HEK293 (cell line): ENCODE results near the gene PCDHB10.
A peak's percentile ranks its signal among the peaks of the same experiment; 100 is the strongest.
"Not testable (repeated sequence)": the region's sequence is repeated elsewhere in the genome, so short reads cannot be mapped to it uniquely, and the experiment has no call there.

Source experiments
- CTCF ChIA-PET: fragments of 350-600 bp; formaldehyde crosslinking; extraction: SDS; loops from one replicate; lab custom pipeline; 2021; ENCODE audit warnings: antibody characterized with exemption; lab: Yijun Ruan, JAX
- POLR2A ChIA-PET: fragments of 300-600 bp; formaldehyde crosslinking; extraction: SDS; loops from one replicate; lab custom pipeline; 2020; ENCODE audit warnings: antibody characterized with exemption, inconsistent platforms; lab: Yijun Ruan, JAX
- H3K27ac ChIP-seq: fragments of 200-500 bp; sonication (Bioruptor generic); 2 replicates; pipeline ENCODE4 v1.5.1; 2014; ENCODE audit warnings: low read depth, low read length, control low read depth, inconsistent platforms; ENCODE audit errors: extremely low read depth
- H3K36me3 ChIP-seq, 2 experiments: fragments of 200-500 bp in 1 of 2; sonication (Bioruptor generic) in 1 of 2; 1 replicate in 1 of 2; 2 replicates in 1 of 2; pipeline ENCODE4 v1.5.1; 2014 to 2017; ENCODE audit warnings: inconsistent platforms in 2 of 2, low read length in 2 of 2; ENCODE audit not compliant: control insufficient read depth in 2 of 2, insufficient read depth in 1 of 2
- H3K4me1 ChIP-seq: fragments of 200-500 bp; sonication (Bioruptor generic); 2 replicates; pipeline ENCODE4 v1.5.1; 2014; ENCODE audit warnings: mild to moderate bottlenecking, low read length, inconsistent platforms; ENCODE audit not compliant: control insufficient read depth, insufficient read depth
- H3K4me3 ChIP-seq: 2 replicates; pipeline ENCODE4 v1.5.1; 2011; ENCODE audit warnings: low read depth, mild to moderate bottlenecking, control low read depth, low read length, moderate library complexity
- H3K9me3 ChIP-seq: fragments of 200-500 bp; sonication (Bioruptor generic); 2 replicates; pipeline ENCODE4 v1.5.1; 2014; ENCODE audit warnings: low read depth, low read length, inconsistent platforms; ENCODE audit not compliant: control insufficient read depth, insufficient read depth
- GLIS1 ChIP-seq: fragments of 450-650 bp; formaldehyde crosslinking; IDR thresholded peaks from 2 replicates; pipeline ENCODE4 v1.5.1; 2016; ENCODE audit warnings: missing biosample characterization, missing genetic modification characterization
- ZBTB17 ChIP-seq: fragments of 450-650 bp; formaldehyde crosslinking; IDR thresholded peaks from 2 replicates; pipeline ENCODE4 v1.5.1; 2016; ENCODE audit warnings: missing biosample characterization, missing genetic modification characterization
- ZNF335 ChIP-seq: fragments of 450-650 bp; formaldehyde crosslinking; conservative IDR thresholded peaks from 2 replicates; pipeline ENCODE4 v1.5.1; 2016; ENCODE audit warnings: missing biosample characterization, missing genetic modification characterization
- ZNF654 ChIP-seq: fragments of 450-650 bp; formaldehyde crosslinking; IDR thresholded peaks from 2 replicates; pipeline ENCODE4 v1.5.1; 2016; ENCODE audit warnings: low read depth, missing biosample characterization, missing genetic modification characterization
- ZNF660 ChIP-seq: fragments of 450-650 bp; IDR thresholded peaks from 2 replicates; pipeline ENCODE4 v1.5.1; 2018; ENCODE audit warnings: missing biosample characterization, mild to moderate bottlenecking, missing genetic modification characterization
- TF ChIP-seq, protein P1 (sequence below): fragments of 450-650 bp; formaldehyde crosslinking; IDR thresholded peaks from 2 replicates; pipeline ENCODE4 v1.5.1; 2017; ENCODE audit warnings: missing biosample characterization, missing genetic modification characterization
- TF ChIP-seq, protein P2 (sequence below): fragments of 450-650 bp; IDR thresholded peaks from 2 replicates; pipeline ENCODE4 v1.5.1; 2018; ENCODE audit warnings: missing biosample characterization, mild to moderate bottlenecking, missing genetic modification characterization
- TF ChIP-seq, protein P3 (sequence below): fragments of 450-650 bp; formaldehyde crosslinking; IDR thresholded peaks from 2 replicates; pipeline ENCODE4 v1.5.1; 2016; ENCODE audit warnings: missing biosample characterization, missing genetic modification characterization

Gene PCDHB10

DNA sequence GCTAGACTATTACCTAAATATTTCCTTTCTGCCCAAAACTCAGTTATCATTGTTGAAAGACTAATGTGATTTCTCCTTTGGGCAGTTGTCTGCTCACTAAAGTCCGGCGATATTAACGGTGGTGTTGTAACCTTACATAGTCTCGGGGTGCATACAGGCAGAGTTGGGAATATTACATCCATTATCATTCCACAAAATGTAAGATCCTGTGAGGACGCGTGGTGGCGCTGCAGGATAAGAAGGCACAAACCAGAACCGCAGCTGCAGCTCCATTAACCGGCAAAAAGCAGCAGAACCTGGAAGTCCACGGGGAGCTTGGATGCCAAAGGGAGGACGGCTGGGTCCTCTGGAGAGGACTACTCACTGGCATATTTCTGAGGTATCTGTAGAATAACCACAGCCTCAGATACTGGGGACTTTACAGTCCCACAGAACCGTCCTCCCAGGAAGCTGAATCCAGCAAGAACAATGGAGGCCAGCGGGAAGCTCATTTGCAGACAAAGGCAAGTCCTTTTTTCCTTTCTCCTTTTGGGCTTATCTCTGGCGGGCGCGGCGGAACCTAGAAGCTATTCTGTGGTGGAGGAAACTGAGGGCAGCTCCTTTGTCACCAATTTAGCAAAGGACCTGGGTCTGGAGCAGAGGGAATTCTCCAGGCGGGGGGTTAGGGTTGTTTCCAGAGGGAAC, 21.6 kb downstream of the PCDHB10 start, which contains the start of gene PCDHB13:
TSS of gene PCDHB13 (plus strand) at position 264 of the 684 bp plus-strand sequence. CDS start at position 469, 205 bp downstream.
- H3K4me1 ChIP-seq, POLR2A ChIA-PET, H3K9me3 ChIP-seq, H3K36me3 ChIP-seq: not testable (repeated sequence)
- peak; percentile 64 for TF ChIP-seq ZNF654 (tag by site-specific recombination)
- TF ChIP-seq ZNF660 (tag by site-specific recombination): 0 out of 2 replicates have a peak, but pooled peaks have one; percentile 22
- TF ChIP-seq, all 188 proteins: peak for 2; not testable (repeated sequence) for 186
- not testable (repeated sequence) for H3K27ac ChIP-seq, H3K4me3 ChIP-seq
- CTCF ChIA-PET: interaction anchor here (0.7 to 1.7 kb wide), 8 partner anchors 18 to 357 kb away, joined by 3 to 6 read pairs (median 3); partner anchors contain the start of gene PCDHB16

GRCh38 chr5:141214583-141214982, 22.4 kb downstream of the PCDHB10 start:
- POLR2A ChIA-PET, H3K4me3 ChIP-seq, H3K9me3 ChIP-seq, H3K36me3 ChIP-seq, H3K4me1 ChIP-seq, H3K27ac ChIP-seq: not testable (repeated sequence)
- CTCF ChIA-PET: interaction anchor here (0.8 to 1.1 kb wide), 2 partner anchors 9 to 32 kb away, joined by 3 read pairs; partner anchors contain the start of genes PCDHB14 and PCDHB16

- H3K27ac ChIP-seq, H3K4me1 ChIP-seq, H3K36me3 ChIP-seq, POLR2A ChIA-PET, H3K4me3 ChIP-seq, H3K9me3 ChIP-seq: not testable (repeated sequence)
- CTCF ChIA-PET: interaction anchor here (0.5 to 0.8 kb wide), 2 partner anchors 8 to 79 kb away, joined by 3 to 4 read pairs; partner anchors contain the start of gene PCDHB14
Observed at GRCh38 chr5:141215504-141215903, 23.4 kb downstream of the PCDHB10 start.

GRCh38 chr5:141216035-141216434, 23.9 kb downstream of the PCDHB10 start:
- H3K36me3 ChIP-seq, H3K4me1 ChIP-seq, H3K9me3 ChIP-seq, POLR2A ChIA-PET, CTCF ChIA-PET, H3K27ac ChIP-seq, H3K4me3 ChIP-seq: not testable (repeated sequence)

- Histone ChIP-seq H3K36me3 (no peaks in the 10 kb centered on the region), H3K4me3 (peak within 1 kb of the TSS; percentile 4), H3K4me1 (no peaks in the 10 kb centered on the region; the same call in 1 of the 2 replicates), H3K9me3 (no peaks in the 10 kb centered on the region), H3K27ac (no peak within 1 kb of the TSS)
- ChIA-PET CTCF (interaction anchor here (0.5 to 3.0 kb wide), 24 partner anchors 8 to 344 kb away, joined by 3 to 20 read pairs (median 4); partner anchors contain the start of genes PCDHB10, PCDHB11, PCDHB16 and PCDHGA11), POLR2A (no interaction called here)
- peak; percentile 79 for TF ChIP-seq ZBTB17 (tag by site-specific recombination)
- TF ChIP-seq ZNF335 (tag by site-specific recombination): peak; percentile 52
- TF ChIP-seq, protein P1, sequence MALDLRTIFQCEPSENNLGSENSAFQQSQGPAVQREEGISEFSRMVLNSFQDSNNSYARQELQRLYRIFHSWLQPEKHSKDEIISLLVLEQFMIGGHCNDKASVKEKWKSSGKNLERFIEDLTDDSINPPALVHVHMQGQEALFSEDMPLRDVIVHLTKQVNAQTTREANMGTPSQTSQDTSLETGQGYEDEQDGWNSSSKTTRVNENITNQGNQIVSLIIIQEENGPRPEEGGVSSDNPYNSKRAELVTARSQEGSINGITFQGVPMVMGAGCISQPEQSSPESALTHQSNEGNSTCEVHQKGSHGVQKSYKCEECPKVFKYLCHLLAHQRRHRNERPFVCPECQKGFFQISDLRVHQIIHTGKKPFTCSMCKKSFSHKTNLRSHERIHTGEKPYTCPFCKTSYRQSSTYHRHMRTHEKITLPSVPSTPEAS (tag by site-specific recombination): no peak
- TF ChIP-seq GLIS1 (tag by site-specific recombination): peak; percentile 43
- TF ChIP-seq ZNF654 (tag by site-specific recombination): peak; percentile 80
- TF ChIP-seq, protein P2, sequence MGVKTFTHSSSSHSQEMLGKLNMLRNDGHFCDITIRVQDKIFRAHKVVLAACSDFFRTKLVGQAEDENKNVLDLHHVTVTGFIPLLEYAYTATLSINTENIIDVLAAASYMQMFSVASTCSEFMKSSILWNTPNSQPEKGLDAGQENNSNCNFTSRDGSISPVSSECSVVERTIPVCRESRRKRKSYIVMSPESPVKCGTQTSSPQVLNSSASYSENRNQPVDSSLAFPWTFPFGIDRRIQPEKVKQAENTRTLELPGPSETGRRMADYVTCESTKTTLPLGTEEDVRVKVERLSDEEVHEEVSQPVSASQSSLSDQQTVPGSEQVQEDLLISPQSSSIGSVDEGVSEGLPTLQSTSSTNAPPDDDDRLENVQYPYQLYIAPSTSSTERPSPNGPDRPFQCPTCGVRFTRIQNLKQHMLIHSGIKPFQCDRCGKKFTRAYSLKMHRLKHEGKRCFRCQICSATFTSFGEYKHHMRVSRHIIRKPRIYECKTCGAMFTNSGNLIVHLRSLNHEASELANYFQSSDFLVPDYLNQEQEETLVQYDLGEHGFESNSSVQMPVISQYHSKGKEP (tag by site-specific recombination): no peak
- TF ChIP-seq, protein P3, sequence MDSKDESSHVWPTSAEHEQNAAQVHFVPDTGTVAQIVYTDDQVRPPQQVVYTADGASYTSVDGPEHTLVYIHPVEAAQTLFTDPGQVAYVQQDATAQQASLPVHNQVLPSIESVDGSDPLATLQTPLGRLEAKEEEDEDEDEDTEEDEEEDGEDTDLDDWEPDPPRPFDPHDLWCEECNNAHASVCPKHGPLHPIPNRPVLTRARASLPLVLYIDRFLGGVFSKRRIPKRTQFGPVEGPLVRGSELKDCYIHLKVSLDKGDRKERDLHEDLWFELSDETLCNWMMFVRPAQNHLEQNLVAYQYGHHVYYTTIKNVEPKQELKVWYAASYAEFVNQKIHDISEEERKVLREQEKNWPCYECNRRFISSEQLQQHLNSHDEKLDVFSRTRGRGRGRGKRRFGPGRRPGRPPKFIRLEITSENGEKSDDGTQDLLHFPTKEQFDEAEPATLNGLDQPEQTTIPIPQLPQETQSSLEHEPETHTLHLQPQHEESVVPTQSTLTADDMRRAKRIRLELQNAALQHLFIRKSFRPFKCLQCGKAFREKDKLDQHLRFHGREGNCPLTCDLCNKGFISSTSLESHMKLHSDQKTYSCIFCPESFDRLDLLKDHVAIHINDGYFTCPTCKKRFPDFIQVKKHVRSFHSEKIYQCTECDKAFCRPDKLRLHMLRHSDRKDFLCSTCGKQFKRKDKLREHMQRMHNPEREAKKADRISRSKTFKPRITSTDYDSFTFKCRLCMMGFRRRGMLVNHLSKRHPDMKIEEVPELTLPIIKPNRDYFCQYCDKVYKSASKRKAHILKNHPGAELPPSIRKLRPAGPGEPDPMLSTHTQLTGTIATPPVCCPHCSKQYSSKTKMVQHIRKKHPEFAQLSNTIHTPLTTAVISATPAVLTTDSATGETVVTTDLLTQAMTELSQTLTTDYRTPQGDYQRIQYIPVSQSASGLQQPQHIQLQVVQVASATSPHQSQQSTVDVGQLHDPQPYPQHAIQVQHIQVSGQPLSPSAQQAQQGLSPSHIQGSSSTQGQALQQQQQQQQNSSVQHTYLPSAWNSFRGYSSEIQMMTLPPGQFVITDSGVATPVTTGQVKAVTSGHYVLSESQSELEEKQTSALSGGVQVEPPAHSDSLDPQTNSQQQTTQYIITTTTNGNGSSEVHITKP: no peak
- TF ChIP-seq ZNF660 (tag by site-specific recombination): 0 out of 2 replicates have a peak, but pooled peaks have one; percentile 34
Observed at GRCh38 chr5:141223112-141223783, 31.1 kb downstream of the PCDHB10 start, which contains the start of gene PCDHB14. Gene PCDHB14 (plus strand): TSS chr5:141223343. CDS start chr5:141223506, 163 bp downstream.

DNA sequence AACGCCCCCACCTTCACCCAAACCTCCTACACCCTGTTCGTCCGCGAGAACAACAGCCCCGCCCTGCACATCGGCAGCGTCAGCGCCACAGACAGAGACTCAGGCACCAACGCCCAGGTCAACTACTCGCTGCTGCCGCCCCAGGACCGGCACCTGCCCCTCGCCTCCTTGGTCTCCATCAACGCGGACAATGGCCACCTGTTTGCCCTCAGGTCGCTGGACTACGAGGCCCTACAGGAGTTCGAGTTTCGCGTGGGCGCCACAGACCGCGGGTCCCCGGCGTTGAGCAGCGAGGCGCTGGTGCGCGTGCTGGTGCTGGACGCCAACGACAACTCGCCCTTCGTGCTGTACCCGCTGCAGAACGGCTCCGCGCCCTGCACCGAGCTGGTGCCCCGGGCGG, 32.7 kb downstream of the PCDHB10 start:
- CTCF ChIA-PET, H3K9me3 ChIP-seq, POLR2A ChIA-PET: not testable (repeated sequence)

More for the DNA sequence above, 32.7 kb downstream of the PCDHB10 start:
- H3K4me3 ChIP-seq, H3K27ac ChIP-seq, H3K36me3 ChIP-seq, H3K4me1 ChIP-seq: not testable (repeated sequence)
